Cerebellar cortex (tissue), 1 donor: ENCODE data around the gene SLX9.
"Not testable (repeated sequence)": the region's sequence is repeated elsewhere in the genome, so short reads cannot be mapped to it uniquely, and the experiment has no call there.

ENCODE experiments used
- DNase-seq: peaks from one replicate; pipeline ENCODE4 v3.0.0-alpha.2; 2015; ENCODE audit warnings: low spot score

Gene SLX9

DNA sequence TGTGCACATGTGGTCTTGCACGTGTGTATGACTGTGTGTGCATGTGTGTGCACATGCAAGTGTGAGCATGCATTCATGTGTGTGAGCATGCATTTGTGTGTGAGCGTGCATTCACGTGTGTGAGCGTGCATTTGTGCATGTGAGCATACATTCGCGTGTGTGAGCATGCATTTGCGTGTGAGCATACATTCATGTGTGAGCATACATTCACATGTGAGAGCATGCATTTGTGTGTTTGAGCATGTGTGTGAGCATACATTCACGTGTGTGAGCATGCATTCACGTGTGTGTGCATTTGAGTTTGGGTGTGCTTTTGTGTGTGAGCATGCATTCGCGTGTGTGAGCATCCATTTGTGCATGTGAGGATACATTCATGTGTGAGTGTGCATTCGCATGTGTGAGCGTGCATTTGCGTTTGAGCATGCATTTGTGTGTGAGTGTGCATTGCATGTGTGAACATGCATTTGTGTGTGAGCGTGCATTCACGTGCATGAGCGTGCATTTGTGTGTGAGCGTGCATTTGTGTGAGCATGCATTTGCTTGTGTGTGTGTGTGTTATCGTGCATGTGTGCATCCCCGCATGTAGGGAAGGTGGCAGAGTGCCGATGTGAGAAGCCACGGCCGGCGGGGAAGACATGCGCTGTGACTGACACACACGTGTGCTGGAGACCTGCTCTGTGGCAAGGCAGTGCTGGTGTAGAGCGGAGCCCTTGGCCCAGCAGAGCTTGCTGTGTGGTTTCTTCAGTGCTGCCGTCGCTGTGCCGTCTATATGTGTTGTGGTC is 37.4 kb upstream of the SLX9 start:
- no peak for DNase-seq

DNA sequence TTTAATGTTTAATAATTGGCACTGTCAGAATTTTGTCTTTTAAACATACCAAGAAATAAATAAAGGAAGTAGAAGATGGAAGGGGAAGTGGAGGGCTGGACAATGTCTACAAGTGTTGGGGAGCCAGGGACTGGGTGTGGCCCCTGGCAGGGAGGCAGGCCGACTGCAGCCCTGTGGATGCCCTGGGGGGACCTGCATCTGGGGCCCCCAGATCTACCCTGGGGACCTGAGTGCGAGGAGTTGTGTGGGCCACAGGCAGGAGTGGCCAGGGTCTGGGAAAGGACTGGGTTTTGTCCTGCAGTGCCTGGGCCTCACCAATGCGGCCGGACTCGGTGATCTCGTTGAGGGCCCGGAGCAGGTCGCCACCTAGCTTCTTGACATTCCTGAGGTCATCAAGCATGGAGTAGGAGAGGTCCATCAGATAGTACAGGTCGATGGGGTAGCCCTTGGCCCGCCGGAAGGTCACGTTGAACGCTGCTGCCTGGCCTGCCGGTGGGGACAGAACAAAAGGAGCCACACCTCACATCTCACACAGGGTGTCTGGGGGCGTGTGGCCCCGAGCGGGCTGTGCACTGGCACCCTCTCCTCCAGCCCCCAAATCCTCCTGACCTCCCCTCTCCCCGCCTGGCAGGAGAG is 36.7 kb upstream of the SLX9 start:
- DNase-seq = no peak

DNA sequence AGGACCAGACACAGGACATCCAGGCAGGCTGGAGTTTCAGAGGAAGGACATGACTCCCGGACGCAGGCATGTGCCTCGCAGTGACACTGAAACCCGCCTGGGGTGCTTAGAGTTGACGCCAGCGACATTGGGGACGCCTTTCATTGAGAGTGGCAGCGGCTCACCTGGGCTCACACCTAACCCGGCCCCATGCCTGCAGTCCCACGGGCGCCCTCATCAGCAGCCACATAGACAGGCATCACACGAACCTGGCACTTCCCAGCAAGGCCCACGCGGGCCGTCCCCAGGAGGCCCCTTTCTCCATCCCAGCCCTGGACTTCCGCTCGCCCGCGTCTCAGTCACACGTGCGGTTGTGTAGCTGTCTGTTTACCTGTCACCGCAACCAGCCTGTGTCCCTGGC is 36.1 kb upstream of the SLX9 start:
- DNase-seq = no peak

DNA sequence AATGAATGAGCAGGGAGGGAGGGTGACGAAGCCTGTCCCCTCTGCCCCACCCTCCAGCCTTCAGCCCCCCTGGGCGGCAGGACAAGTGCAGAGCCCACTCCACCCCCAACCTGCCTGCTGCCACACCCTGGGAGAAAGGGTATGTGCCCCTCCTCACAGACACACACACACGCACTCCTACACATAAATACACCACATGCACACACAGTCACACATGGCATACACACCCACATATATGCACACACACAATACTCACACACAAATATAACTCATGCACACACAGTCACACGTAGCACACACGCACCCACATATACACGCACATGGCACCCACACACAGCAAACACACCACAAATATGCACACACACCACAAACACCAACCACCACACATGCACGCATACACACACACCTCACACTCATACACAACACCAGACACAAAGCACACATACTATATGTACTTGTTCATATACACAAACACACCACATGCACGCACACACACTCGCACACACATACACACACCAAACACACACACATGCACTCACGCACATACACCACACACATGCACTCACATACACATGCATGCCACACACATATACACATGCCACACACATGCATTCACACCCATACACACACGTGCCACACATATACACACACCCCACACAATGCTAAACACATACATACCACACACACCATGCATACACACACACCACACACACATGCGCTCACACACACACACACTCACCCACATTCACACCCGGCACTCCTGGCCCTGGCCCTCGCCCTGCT is 35.5 kb upstream of the SLX9 start:
- DNase-seq = no peak

- DNase-seq = no peak
Measured at GRCh38 chr21:44905016-44905727, 34.7 kb upstream of the SLX9 start.

DNA sequence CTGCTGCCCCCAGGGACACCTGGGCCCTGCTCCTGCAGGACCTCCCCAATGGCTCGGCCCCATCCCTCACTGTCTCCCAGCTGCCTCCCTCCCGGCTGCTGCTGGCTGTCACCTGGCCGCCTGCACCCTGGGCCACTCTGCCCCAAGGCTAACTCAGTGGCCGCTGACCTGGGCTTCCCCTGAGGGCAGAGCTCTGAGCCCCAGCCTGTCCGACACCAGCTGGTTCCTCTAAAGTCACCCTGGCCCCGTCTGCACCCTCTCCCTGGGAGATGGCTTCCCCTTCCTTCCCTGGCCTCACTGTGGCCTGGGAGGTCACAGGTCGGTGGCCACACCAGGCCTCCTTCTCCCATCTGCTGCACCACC is 34.1 kb upstream of the SLX9 start:
- no peak for DNase-seq

DNA sequence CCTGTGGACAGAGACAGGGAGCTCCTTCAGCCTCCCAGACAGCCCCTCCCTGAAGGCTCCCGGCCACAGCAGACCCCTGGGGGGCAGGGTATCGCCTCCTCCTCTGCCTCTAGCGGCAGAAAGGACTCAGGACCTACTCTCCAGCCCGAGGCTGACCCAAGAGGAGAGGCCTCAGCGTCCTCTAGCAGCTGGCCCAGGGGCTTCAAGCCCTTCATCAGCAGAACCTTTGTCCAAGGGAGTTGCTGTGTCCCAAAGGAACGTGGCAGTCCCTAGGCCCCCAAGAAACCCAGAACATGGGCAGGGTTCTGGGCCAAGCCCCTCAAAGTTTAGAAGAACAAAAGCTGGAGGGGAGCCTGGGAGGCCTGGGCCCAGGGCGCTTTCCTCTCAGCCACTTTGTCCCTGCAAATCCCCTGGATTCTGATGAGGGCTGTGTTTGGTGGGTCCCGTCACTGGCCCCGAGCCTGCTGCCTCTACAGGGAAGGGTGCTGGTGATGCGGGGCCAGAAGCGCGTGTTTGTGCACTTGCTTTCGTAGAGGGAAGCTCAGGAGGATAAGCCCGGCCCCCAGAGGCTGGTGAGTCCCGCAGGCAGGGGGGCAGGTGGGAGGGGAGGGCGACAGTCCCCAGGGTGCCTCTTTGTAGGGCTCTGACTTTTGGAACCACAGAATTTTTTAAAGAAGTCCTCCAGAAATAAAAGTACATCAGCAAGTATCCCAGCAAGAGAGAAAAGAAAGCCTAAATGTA is 32.4 kb upstream of the SLX9 start:
- no peak for DNase-seq

- DNase-seq = no peak
Measured at GRCh38 chr21:44907966-44908895, 31.6 kb upstream of the SLX9 start.

DNA sequence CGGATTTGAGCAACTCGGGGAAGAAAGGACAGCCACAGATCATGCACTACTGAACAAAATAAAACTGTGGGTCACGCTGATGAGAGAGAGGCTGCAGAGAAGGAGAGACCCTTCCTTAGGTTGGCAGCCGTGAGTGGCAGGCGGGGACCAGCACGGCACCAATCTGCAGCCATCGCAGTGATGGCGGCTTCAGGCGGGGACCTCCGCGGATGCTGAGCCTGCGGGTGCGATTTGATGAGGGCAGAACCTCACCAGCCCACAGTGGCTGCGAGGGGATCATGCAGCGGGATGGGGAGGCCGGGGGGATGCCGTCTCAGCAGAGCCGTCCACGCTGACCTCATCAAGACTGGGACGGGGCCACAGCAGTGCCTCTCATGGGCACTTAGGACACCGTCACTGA is 30.9 kb upstream of the SLX9 start:
- no peak for DNase-seq

DNA sequence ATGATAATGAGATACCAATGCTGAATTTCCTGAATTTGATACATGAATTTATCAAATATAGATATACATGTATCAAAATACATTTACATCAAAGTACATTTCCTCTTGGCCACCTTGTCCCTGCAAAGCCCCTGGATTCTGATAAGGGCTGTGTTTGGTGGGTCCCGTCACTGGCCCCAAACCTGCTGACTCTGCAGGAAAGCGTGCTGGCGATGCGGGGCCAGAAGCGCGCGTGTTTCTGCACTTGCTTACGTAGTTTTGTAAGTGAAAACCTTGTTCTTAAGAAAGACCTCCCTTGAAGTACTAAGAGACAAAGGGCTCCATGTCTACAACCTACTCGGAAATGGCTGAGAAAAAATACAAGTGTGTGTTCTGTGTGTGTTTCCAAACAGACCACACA is 30.1 kb upstream of the SLX9 start:
- DNase-seq = no peak

DNA sequence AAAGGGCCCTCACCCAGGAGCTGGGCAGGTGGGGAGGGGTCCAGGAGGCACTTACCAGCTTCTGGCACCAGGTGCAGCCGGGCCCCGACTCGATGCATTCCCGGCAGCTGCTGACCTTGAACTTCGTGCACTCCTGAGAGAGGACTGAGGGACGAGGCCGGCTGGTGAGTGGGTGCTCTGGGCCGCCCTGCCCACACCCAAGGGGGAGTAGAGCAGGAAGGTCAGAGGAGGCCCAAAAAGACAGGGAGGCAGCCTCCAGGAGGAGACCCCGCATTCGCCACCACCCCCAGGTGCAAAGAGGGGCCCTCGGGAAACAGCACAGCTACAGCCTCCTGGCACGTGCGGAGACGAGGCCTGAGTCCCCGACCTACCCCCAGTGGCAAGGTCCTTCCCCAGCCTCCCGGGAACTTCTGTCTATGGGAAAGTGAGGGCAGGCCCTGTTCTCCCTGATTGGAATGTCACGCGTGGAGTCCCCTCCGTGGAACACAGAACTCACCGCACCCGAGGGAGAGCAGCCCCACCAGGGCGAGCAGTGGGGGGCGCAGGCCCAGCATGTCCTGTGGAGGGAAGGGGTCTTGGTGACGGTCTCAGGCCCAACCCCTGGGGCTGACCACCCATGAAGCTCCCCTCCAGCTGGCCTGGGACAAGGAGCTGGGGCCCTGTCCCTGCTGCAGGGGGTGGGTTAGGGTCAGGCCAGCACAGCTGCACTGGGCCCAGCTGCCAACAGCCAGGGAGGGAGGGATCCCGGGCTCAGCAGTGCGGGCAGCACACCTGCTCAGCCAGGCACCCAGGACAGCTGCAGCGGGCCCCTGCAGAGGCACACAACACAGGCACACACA is 29.4 kb upstream of the SLX9 start:
- no peak for DNase-seq

DNA sequence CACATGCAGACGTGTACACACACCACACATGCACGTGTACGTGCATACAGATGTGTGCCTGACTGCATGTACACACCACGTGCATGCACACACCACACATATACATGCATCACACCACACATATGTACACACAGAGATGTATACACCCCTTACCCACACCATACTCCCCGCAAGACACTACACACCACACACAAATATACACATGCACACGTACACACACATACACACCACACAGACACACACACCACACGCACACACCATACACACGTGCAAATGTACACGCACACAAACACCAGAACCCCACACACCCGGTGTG is 28.8 kb upstream of the SLX9 start:
- DNase-seq = no peak

DNA sequence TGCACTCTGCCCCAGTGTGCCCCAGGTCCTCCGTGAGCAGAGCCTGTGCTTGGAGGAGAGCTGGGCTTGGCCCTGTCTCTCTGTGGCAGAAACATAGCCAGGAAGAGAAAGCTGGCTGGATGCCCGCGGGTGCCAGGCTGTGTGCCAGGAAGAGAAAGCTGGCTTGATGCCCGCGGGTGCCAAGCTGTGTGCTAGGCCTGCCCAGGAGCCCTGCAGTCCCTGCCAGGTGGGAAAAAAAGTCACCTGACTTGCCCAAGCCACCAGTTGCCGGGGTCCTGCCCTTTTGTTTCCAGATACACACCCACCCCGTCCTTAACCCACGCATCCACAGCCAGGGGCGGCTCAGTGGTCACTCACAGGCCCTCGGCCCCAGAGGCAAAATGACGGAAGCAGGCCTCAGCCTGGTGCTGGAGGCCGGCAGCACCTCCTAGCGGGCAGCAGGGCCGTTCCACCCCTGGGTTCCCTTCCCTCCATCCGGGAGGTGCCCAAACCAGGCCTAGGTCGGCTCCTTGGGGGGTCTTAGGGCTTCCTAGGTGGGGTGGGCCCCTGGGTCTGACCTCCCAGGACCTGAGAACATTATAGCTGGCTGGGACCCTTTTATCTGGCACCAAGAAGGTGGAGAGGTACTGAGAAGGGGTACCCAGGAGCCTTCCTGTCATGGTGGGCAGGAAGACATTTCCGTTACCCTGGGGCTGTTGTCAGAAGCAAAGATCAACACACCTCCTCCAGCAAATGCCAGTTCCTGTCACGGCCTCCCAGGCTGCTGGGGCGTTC is 28.3 kb upstream of the SLX9 start:
- peak; percentile 89 for DNase-seq

DNA sequence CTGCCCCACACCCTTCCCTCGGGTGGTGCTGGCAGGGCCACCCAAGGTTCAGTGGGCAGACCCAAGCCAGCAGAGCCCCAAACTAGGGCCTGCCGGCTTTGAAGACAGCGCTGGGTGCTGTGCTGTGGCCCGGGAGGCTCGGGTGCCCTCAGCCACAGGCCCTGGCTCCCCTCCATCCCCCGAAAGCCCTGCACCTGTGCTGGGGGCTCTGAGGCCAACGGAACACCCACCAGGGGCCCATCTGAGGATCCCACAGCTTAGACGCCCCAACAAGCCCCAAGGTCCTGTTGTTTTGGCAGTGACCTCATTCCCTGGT is 27.7 kb upstream of the SLX9 start:
- no peak for DNase-seq

DNA sequence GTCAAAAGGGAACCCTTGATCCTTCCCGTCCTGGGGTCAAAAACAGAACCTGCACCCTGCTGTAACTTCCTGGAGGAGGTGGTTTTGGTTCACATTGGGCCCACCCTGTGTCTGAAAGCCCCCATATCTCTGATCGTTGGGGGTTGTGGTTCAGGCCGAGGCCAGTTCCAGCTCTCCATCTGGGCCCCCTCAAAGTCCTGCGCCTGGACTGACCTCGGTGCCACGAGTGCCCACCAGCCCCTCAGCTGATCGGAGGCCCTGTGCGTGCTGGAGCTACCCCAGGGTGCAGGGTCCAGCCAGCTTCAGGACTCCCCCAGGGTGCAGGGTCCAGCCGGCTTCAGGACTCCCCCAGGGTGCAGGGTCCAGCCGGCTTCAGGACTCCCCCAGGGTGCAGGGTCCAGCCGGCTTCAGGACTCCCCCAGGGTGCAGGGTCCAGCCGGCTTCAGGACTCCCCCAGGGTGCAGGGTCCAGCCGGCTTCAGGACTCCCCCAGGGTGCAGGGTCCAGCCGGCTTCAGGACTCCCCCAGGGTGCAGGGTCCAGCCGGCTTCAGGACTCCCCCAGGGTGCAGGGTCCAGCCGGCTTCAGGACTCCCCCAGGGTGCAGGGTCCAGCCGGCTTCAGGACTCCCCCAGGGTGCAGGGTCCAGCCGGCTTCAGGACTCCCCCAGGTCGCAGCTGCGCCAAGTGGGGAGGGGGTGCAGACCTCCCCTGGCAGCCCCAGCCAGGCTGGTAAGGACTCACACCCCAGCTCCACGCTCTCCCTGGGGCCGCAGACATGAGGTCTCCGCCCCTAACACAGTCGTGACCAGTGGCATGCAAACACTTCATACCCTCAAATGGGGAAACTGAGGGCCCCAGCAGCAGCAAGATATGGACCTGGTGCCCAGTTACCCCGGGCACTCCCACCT is 27.1 kb upstream of the SLX9 start:
- DNase-seq = not testable (repeated sequence)

- no peak for DNase-seq
Measured at GRCh38 chr21:44913425-44914175, 26.2 kb upstream of the SLX9 start.

DNA sequence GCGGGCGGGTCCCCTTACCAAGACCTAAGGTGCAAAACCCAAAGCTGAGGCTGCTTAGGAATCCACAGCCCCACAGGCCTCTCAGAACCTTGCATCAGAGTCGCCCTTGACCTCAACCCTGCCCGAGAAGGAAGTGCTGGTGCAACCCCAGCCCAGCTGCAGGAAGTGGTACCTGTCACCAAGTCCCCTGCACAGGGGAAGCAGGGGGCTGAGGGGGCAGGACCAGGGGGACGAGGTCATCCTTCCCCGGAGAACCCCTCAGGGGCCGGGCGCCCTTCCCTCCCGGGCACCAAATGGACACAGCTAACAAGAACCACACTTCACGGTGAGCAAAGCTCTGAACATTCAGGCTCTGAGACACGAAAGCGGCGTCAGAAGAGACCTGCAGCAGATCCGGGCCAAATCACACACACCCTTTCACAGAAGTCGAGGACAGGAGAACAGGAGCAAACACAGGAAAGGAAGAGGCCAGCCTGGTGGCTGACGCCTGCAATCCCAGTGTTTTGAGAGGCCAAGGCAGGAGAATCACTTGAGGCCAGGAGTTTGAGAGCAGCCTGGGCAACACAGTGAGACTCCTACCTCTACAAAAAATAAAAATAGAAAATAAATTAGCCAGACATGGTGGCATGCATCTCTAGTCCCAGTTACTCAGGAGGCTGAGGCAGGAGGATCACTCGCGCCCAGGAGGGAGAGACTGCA is 25.5 kb upstream of the SLX9 start:
- no peak for DNase-seq
